Measurements from ENCODE around the gene CHMP6. TPM values are rescaled to one million over a fixed set of nuclear protein-coding genes. Genes with fewer than 3 reads are reported as not detected.

CHMP6 gene
- total RNA-seq, 2 experiments from 2014 or later: 13.9 to 16.7 TPM

DNA sequence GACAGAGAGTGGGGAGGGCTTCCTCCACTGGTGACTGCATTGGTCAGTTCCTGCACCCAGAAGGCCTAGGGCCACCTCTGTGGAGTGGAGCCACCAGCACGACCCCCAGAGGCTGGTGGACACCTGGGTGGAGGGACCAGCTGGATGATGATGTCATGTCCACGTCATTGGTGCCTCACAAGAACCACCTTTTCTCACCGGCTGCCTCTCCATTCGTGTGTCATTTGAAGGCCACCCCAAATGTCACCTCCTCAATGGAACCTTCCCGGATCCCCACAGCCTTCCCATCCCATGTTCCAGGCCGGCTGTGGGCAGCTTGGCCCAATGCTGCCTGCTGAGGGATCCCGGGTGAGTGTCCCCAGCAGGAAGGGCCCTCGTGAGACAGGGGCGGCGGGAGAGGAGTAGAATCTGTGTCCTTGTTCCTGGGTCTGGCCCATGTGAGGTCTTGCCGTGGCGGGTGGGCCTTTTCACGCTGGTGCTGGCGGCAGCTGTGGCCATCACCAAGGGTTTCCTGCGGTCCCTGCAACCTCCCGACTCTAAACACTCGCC lies 9.1 kb upstream of the CHMP6 start:
- no peak overlapping the region for H3K4me3 Mint-ChIP-seq
- no peak overlapping the region for H3K27ac Mint-ChIP-seq
- no peaks in the 10 kb centered on the region for H3K36me3 Mint-ChIP-seq (ENCODE audit: low read depth)
- H3K9me3 Mint-ChIP-seq: no peaks in the 10 kb centered on the region
- TF ChIP-seq, protein P1, sequence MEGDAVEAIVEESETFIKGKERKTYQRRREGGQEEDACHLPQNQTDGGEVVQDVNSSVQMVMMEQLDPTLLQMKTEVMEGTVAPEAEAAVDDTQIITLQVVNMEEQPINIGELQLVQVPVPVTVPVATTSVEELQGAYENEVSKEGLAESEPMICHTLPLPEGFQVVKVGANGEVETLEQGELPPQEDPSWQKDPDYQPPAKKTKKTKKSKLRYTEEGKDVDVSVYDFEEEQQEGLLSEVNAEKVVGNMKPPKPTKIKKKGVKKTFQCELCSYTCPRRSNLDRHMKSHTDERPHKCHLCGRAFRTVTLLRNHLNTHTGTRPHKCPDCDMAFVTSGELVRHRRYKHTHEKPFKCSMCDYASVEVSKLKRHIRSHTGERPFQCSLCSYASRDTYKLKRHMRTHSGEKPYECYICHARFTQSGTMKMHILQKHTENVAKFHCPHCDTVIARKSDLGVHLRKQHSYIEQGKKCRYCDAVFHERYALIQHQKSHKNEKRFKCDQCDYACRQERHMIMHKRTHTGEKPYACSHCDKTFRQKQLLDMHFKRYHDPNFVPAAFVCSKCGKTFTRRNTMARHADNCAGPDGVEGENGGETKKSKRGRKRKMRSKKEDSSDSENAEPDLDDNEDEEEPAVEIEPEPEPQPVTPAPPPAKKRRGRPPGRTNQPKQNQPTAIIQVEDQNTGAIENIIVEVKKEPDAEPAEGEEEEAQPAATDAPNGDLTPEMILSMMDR (IDR thresholded peaks at IDR 0.05): no peak
- CTCF ChIA-PET: interaction anchor here (0.8 to 2.1 kb wide), 2 partner anchors 12 to 54 kb away, joined by 3 to 8 read pairs; no protein-coding TSS in a partner anchor
- POLR2A ChIA-PET: no interaction called here
- H3K27me3 Mint-ChIP-seq: peaks cover 10% of the 10 kb centered on the region
- peaks cover 9% of the 10 kb centered on the region for H3K4me1 Mint-ChIP-seq (ENCODE audit: low read depth)
- intact Hi-C loops (cut with micrococcal nuclease): loop anchor here (5.0 kb wide), 1 partner anchor 555 kb away; no protein-coding TSS in a partner anchor
- no peak for DNase-seq
- ATAC-seq: no peak

DNA sequence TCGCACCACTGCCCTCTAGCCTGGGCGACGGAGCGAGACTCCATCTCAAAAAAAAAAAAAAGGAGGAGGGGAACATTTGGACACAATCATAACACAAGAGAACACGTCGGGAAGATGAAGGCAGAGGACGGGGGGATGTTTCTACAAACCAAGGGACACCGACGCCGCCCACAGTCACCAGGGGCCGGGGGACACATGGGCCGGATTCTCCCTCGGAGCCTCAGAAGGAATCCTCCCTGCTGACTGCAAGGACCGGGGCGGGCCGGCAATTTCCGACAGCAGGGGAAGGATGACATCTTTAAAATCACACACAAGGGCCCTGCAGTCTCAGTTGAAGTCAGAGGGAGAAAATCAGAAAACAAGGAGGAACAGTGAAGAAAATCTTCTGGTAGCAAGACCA lies 8.1 kb upstream of the CHMP6 start:
- Mint-ChIP-seq H3K4me3 (no peak overlapping the region), H3K36me3 (ENCODE audit: low read depth) (no peaks in the 10 kb centered on the region), H3K4me1 (ENCODE audit: low read depth) (peaks cover 9% of the 10 kb centered on the region), H3K27me3 (peaks cover 10% of the 10 kb centered on the region), H3K9me3 (no peaks in the 10 kb centered on the region), H3K27ac (no peak overlapping the region)
- TF ChIP-seq, protein P1 (IDR thresholded peaks at IDR 0.05): no peak
- CTCF ChIA-PET: no interaction called here
- intact Hi-C loops (cut with micrococcal nuclease): loop anchor here (5.0 kb wide), 1 partner anchor 556 kb away; no protein-coding TSS in a partner anchor
- no peak for ATAC-seq
- no peak for DNase-seq
- POLR2A ChIA-PET: no interaction called here

DNA sequence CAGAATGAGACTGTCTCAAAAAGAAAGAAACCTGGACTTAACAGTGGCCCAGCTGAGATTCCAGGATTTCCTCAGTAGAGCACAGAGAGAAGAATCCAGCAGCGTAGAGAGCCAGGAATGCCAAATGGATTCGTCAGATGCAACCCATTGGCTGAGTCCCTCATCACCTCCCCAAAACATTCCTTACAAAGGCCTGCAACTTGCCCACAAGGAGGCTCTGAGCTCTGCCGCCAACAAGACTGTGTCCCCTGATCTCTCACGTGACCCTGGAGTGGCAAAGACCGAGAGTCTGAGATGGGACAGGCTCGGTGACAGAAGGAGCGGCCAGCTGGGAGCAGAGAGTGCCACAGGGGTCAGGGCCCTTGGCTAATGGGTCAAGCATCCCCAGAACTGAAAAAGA lies 6.9 kb upstream of the CHMP6 start:
- ATAC-seq: no peak
- no peak for DNase-seq
- no peaks in the 10 kb centered on the region for H3K36me3 Mint-ChIP-seq (ENCODE audit: low read depth)
- intact Hi-C loops (cut with micrococcal nuclease): loop anchor here (5.0 kb wide), 1 partner anchor 557 kb away; no protein-coding TSS in a partner anchor
- H3K4me3 Mint-ChIP-seq: no peak overlapping the region
- peaks cover 10% of the 10 kb centered on the region for H3K27me3 Mint-ChIP-seq
- TF ChIP-seq, protein P1 (IDR thresholded peaks at IDR 0.05): no peak
- ChIA-PET POLR2A (interaction anchor here (0.6 kb wide), 1 partner anchor 114 kb away, joined by 3 read pairs; no protein-coding TSS in a partner anchor), CTCF (interaction anchor here (1.6 kb wide), 1 partner anchor 117 kb away, joined by 5 read pairs; no protein-coding TSS in a partner anchor)
- no peak overlapping the region for H3K27ac Mint-ChIP-seq
- H3K4me1 Mint-ChIP-seq (ENCODE audit: low read depth): peaks cover 17% of the 10 kb centered on the region
- no peaks in the 10 kb centered on the region for H3K9me3 Mint-ChIP-seq

DNA sequence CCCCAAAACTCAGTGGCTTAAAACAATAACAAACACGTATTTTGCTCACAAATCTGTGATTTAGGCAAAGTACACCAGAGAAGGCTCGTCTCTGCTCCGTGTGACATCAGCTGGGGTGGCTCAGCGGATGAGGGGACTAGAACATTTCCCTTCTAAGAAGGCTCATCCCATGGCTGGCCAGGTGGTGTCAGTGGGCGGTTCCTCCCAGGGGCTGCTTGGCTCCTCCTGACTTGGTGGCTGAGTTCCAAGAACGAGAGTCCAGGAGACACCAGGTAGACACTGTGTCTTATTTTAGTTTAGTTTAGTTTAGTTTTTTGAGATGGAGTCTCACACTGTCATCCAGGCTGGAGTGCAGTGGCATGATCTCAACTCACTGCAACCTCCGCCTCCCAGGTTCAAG lies 5.6 kb upstream of the CHMP6 start:
- peaks cover 2% of the 10 kb centered on the region for H3K27me3 Mint-ChIP-seq
- ChIA-PET CTCF (no interaction called here), POLR2A (interaction anchor here (0.6 kb wide), 1 partner anchor 854 kb away, joined by 4 read pairs; no protein-coding TSS in a partner anchor)
- intact Hi-C loops (cut with micrococcal nuclease): no loop called here
- TF ChIP-seq, protein P1 (IDR thresholded peaks at IDR 0.05): no peak
- DNase-seq (no peak), ATAC-seq (no peak)
- H3K4me1 Mint-ChIP-seq (ENCODE audit: low read depth): peaks cover 13% of the 10 kb centered on the region
- no peaks in the 10 kb centered on the region for H3K9me3 Mint-ChIP-seq
- no peak overlapping the region for H3K4me3 Mint-ChIP-seq
- no peak overlapping the region for H3K27ac Mint-ChIP-seq
- H3K36me3 Mint-ChIP-seq (ENCODE audit: low read depth): no peaks in the 10 kb centered on the region

DNA sequence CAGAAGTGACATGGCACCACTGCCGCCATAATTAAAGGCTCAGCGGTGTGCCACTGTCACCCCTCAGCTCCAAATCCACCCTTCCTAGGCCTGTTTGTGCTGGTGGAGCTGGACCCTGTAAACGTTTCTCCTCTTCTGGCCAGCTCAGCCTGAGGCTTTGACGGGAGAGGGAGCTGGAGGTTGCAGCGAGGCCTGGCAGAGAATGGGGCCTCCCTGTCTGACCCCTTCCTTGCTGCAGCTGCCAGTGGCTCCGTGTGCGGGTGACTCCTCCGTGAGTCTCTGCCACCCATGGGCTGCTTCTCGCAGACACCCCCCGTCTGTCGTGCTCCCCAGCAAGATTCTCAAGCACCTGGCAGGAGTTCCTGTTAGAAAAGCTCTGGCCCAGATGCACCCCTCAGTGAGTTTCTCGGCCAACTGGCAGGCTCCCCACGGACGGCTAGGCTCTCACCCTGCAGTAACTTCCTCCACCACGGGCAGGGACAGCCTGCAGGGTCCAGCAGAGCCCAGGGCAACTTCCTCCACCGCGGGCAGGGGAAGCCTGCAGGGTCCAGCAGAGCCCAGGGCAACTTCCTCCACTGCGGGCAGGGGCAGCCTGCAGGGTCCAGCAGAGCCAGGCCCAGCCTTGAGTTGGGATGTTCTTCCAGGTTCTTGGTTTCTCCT lies 4.7 kb upstream of the CHMP6 start:
- Mint-ChIP-seq H3K36me3 (ENCODE audit: low read depth) (no peaks in the 10 kb centered on the region), H3K4me1 (ENCODE audit: low read depth) (peaks cover 13% of the 10 kb centered on the region), H3K9me3 (no peaks in the 10 kb centered on the region), H3K27ac (no peak overlapping the region), H3K4me3 (no peak overlapping the region), H3K27me3 (peaks cover 2% of the 10 kb centered on the region)
- CTCF ChIA-PET: interaction anchor here (1.6 kb wide), 1 partner anchor 559 kb away, joined by 5 read pairs; no protein-coding TSS in a partner anchor
- TF ChIP-seq, protein P1 (IDR thresholded peaks at IDR 0.05): no peak
- intact Hi-C loops (cut with micrococcal nuclease): no loop called here
- DNase-seq (no peak), ATAC-seq (no peak)
- POLR2A ChIA-PET: interaction anchor here (0.6 kb wide), 1 partner anchor 855 kb away, joined by 4 read pairs; no protein-coding TSS in a partner anchor

All from activated CD8-positive, alpha-beta T cell treated with anti-CD3 and anti-CD28 coated beads for 36 hours (primary cell).